Omental fat pad (tissue), 4 donors: ENCODE measurements around the gene YIF1A. TPM values are rescaled to one million over a fixed set of nuclear protein-coding genes. Genes with fewer than 3 reads are reported as not detected.

Experiments
- ATAC-seq: fragments of 150-250 bp; one replicate; pipeline ENCODE4 v1.9.1; 2016; ENCODE audit warnings: mild to moderate bottlenecking, moderate library complexity; ENCODE audit not compliant: low FRiP score
- DNase-seq: peaks from one replicate; pipeline ENCODE4 v3.0.0-alpha.2; 2019; ENCODE audit warnings: low spot score
- CTCF ChIP-seq, 3 donors: fragments of 450-650 bp; IDR thresholded peaks; one replicate each; pipeline ENCODE4 v1.5.1; 2016 to 2017; ENCODE audit warnings: antibody characterized with exemption in 3 of 3, mild to moderate bottlenecking in 3 of 3, moderate library complexity in 2 of 3
- total RNA-seq, 4 donors: library from RNA; depleted of rRNA; stranded (reverse); fragments of >200 nt; gene quantifications; one replicate each; pipeline ENCODE4 v1.1.0, GENCODE V29; 2016

YIF1A gene
- total RNA-seq, 4 donors from 2014 or later = 57.1 to 116 (median 63.4) TPM

- ATAC-seq (no peak), DNase-seq (no peak)
- no peak for TF ChIP-seq CTCF (IDR thresholded peaks at IDR 0.05)
These were observed 10.2 kb upstream of the YIF1A start for GRCh38 chr11:66299186-66299585.

GRCh38 chr11:66297610-66298009, 8.7 kb upstream of the YIF1A start:
- no peak for ATAC-seq
- no peak for DNase-seq
- no peak for TF ChIP-seq CTCF (IDR thresholded peaks at IDR 0.05)

- ATAC-seq (no peak), DNase-seq (no peak)
These were observed 6.0 kb upstream of the YIF1A start for GRCh38 chr11:66294626-66295620.

GRCh38 chr11:66293777-66294625, 5.1 kb upstream of the YIF1A start:
- DNase-seq (no peak), ATAC-seq (no peak)
- TF ChIP-seq CTCF (IDR thresholded peaks at IDR 0.05) = no peak

More at GRCh38 chr11:66294626-66295620, 6.0 kb upstream of the YIF1A start:
- TF ChIP-seq CTCF (IDR thresholded peaks at IDR 0.05) = no peak

GRCh38 chr11:66293352-66293751, 4.4 kb upstream of the YIF1A start:
- no peak for DNase-seq
- TF ChIP-seq CTCF (IDR thresholded peaks at IDR 0.05) = no peak
- ATAC-seq = no peak

- no peak for TF ChIP-seq CTCF (IDR thresholded peaks at IDR 0.05)
- DNase-seq (no peak), ATAC-seq (no peak)
These were observed 3.8 kb upstream of the YIF1A start for GRCh38 chr11:66292543-66293332.
